Naive thymus-derived CD8-positive, alpha-beta T cell (primary cell): ENCODE data around the gene PAN2. TPM values are rescaled to one million over a fixed set of nuclear protein-coding genes. Genes with fewer than 3 reads are reported as not detected.
"Not testable (repeated sequence)": the region's sequence is repeated elsewhere in the genome, so short reads cannot be mapped to it uniquely, and the experiment has no call there.

ENCODE experiments used
- ATAC-seq, 2 donors: fragments of 150-1000 bp; cut with Tn5 transposase in 1 of 2; sonication (Bioruptor Pico), chemical (Tn5 transposase) in 1 of 2; 1 replicate in 1 of 2; 2 replicates in 1 of 2; pipeline ENCODE4 v1.10.0; 2021; ENCODE audit warnings: mild to moderate bottlenecking in 2 of 2, moderate library complexity in 2 of 2
- POLR2A ChIA-PET: fragments of 350-600 bp; sonication (Branson Sonifier 250); formaldehyde crosslinking; loops from one replicate; lab custom pipeline; 2021; ENCODE audit warnings: antibody characterized with exemption; lab: Charles Lee
- DNase-seq, 10 donors: peaks; one replicate each; pipeline versions ENCODE4 v3.0.0 to v3.0.0-alpha.2; 2020 to 2022
- H3K27ac Mint-ChIP-seq, 10 donors: one replicate each; pipeline ENCODE4 v1.8.0; 2020 to 2022; ENCODE audit warnings: mild to moderate bottlenecking in 10 of 10, mixed read lengths in 10 of 10, moderate library complexity in 4 of 10, inconsistent platforms in 1 of 10
- H3K27me3 Mint-ChIP-seq, 5 donors: one replicate each; pipeline ENCODE4 v1.8.0; 2021 to 2022; ENCODE audit warnings: mixed read lengths in 5 of 5
- H3K36me3 Mint-ChIP-seq, 3 donors: one replicate each; pipeline ENCODE4 v1.8.0; 2020 to 2022; ENCODE audit warnings: mixed read lengths in 3 of 3, mild to moderate bottlenecking in 2 of 3, inconsistent platforms in 1 of 3
- H3K4me1 Mint-ChIP-seq, 4 donors: one replicate each; pipeline ENCODE4 v1.8.0; 2021 to 2022; ENCODE audit warnings: mixed read lengths in 4 of 4
- H3K4me3 Mint-ChIP-seq, 10 donors: one replicate each; pipeline ENCODE4 v1.8.0; 2020 to 2022; ENCODE audit warnings: mild to moderate bottlenecking in 10 of 10, mixed read lengths in 10 of 10, moderate library complexity in 6 of 10, inconsistent platforms in 1 of 10
- H3K9me3 Mint-ChIP-seq, 9 donors: one replicate each; pipeline ENCODE4 v1.8.0; 2020 to 2022; ENCODE audit warnings: mixed read lengths in 9 of 9, mild to moderate bottlenecking in 3 of 9, inconsistent platforms in 1 of 9, moderate library complexity in 1 of 9
- polyA plus RNA-seq, 3 donors: library from polyadenylated mRNA; unstranded; fragments of 300-500 nt; fragmentation: Illumina TruSeq; gene quantifications; one replicate each; pipeline ENCODE4 v1.2.3, GENCODE V29; 2021
- total RNA-seq, 8 experiments: library from RNA in 2 of 8; stranded (reverse) in 2 of 8; gene quantifications; one replicate each; pipeline ENCODE4 v1.2.3 and lab custom pipeline; 2021 to 2026

PAN2 gene
- total and polyA plus RNA-seq, 5 experiments from 2014 or later, result 10.5 to 216 (median 11.9) TPM

DNA sequence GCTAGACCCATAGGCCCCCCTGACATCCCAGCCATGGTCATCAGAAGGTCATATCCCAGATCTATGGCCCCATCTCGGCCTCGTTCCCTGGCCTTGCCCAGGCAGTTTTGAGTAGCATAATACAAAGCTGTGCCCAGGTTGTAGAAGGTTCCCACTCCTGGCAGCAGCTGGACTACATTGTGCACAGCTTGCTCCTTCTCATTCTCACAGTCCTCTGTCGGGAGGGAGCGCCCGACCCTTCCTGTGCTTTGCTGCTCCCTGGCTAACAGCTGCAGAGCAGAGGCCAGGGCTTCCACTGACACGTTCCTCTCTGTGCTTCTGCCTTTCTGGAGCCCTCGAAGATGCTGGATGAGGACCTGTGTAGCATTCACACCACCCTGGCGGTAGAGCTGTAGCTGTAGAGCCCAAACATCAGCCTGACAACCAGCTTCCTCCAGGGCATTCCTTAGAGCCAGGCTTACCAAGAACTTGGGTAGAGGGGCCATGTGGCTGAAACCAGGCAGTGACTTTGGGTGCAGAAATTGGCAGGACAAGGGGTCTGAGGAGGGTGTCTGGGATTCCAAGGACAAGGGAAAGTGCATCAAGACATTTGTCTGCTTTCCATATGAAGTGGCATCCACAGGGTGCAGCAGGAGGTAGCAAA, 27.8 kb upstream of the PAN2 start:
- no peak for ATAC-seq
- no peaks in the 10 kb centered on the region for H3K9me3 Mint-ChIP-seq
- no peak for DNase-seq
- peaks cover 5 to 34% (median 31%) of the 10 kb centered on the region in 4 donors for H3K4me1 Mint-ChIP-seq
- POLR2A ChIA-PET, result interaction anchor here (0.6 to 5.3 kb wide), 3 partner anchors 9 to 364 kb away, joined by 4 to 182 read pairs (median 8); partner anchors contain the start of genes IL23A, NACA and PAN2
- peak overlapping the region; percentile 93 to 99 (median 96) for H3K4me3 Mint-ChIP-seq
- H3K36me3 Mint-ChIP-seq, result no peaks in the 10 kb centered on the region
- peak overlapping the region; percentile 93 to 99 (median 96) for H3K27ac Mint-ChIP-seq
- peaks cover 0 to 1% (median 0%) of the 10 kb centered on the region in 5 donors for H3K27me3 Mint-ChIP-seq

DNA sequence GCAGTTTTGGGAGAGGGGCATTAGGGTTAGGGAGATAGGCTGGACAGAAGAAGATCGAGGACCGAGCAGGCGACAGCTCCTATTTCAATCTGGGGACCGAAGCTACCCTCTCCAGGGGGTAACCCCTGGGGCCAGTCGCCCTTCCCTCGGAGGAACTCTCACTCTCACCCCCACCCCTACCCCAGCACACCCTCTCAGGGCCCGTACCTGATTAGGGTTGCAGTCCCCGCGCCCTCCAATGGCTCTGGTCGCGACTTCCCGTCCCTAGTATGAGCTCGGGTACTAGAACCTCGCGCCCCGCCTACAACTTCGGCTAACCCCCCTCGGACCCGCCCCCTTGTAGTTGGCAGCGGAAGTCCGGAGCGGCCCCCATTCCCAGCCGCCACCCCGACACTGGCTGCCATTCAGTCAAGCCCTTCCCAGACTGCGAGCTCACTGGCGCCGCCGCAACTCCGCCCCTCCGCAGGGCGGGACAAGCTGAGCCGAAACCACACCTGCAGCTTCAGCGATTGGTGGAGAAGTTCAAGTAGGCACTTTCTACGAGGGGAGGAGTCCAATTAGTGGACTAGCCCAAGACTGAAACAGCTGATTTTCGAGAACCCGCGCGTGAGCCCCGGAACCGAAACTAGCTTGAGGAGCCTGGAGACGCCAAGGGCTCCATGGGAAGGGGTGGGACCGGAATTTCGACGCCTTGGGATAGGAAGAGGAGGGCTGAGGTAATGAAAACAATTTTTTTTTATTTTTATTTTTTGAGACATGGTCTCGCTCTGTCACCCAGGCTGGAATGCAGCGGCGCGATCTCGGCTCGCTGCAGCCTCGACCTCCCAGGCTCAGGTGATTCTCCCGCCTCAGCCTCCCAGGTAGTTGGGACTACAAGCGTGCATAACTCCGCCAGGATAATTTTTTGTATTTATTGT, 26.3 kb upstream of the PAN2 start, which contains the start of gene STAT2:
STAT2 (minus strand) TSS at position 257 of the 917 bp plus-strand sequence. CDS start 3,536 bp downstream, outside the sequence.
- peak; percentile 95 to 96 for ATAC-seq
- Mint-ChIP-seq H3K27ac (peak within 1 kb of the TSS; percentile 93 to 99 (median 96)), H3K9me3 (no peaks in the 10 kb centered on the region), H3K4me3 (peak within 1 kb of the TSS; percentile 93 to 99 (median 96)), H3K36me3 (peaks cover 0 to 12% (median under 1%) of the 10 kb centered on the region in 3 donors), H3K27me3 (peaks cover 0 to 1% (median 0%) of the 10 kb centered on the region in 5 donors), H3K4me1 (peaks cover 8 to 38% (median 36%) of the 10 kb centered on the region in 4 donors)
- POLR2A ChIA-PET, result interaction anchor here (0.6 to 5.3 kb wide), 28 partner anchors 11 to 1863 kb away, joined by 3 to 182 read pairs (median 6); partner anchors contain the start of genes BAZ2A, CNPY2, ESYT1 and IL23A
- peak; percentile 95 to 100 (median 99) for DNase-seq

DNA sequence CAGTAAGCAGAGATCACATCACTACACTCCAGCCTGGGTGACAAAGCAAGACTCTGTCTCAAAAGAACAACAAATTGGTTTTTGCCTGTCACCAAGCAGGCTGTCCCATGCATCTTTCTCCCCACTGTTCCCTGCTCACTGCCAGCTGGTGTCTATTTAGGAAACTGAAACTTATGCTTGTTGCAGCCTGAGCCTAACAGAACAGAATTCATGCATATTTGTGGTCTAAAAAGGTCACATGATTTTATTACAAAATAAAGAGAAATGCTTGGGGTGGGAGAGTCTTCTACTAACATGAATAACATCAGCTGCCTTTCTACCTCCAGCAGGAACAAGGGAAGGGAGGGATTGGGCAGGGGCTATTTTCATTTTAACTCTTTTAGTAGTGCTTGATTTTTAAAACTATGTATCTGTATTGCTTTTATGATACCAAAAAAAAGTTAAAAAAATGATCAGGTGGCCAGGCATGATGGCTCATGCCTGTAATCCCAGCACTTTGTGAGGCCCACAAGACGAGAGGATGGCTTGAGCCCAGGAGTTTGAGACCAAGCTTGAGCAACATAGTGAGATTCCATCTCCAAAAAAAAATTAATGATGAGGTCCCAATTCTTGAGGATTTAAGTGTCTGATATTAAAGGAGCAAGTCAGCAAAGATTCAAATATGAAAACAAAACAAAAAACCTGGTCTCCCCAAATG, 25.2 kb upstream of the PAN2 start:
- ATAC-seq (no peak), DNase-seq (no peak)
- peak overlapping the region; percentile 93 to 99 (median 96) for H3K4me3 Mint-ChIP-seq
- H3K9me3 Mint-ChIP-seq, result no peaks in the 10 kb centered on the region
- H3K36me3 Mint-ChIP-seq, result peaks cover 0 to 23% (median 7%) of the 10 kb centered on the region in 3 donors
- H3K27ac Mint-ChIP-seq, result peak overlapping the region; percentile 75 to 99 (median 96)
- H3K27me3 Mint-ChIP-seq, result no peaks in the 10 kb centered on the region
- POLR2A ChIA-PET, result interaction anchor here (0.6 to 5.3 kb wide), 17 partner anchors 10 to 328 kb away, joined by 3 to 182 read pairs (median 7); partner anchors contain the start of genes BAZ2A, CNPY2, ESYT1 and IL23A
- peaks cover 8 to 40% (median 37%) of the 10 kb centered on the region in 4 donors for H3K4me1 Mint-ChIP-seq

DNA sequence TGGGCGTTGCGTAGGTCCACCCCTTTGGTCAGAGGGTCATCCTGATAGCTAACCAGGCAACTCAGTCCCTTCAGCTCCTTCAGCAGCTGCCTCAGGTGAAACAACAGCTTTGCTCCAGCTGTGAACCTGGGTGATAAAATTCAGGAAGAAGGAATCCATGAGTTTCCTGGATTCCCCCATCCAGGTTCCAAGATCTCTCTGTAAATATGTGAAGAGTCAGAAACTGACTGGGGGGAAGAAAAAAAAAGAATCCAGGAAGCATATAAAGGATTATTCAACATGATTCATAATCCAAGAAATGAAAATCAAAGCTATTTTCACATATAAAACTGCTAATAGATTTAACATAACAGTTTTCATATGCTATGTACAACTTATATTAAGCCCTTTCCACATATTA, 17.5 kb upstream of the PAN2 start:
- H3K4me1 Mint-ChIP-seq, result peaks cover 3 to 6% (median 5%) of the 10 kb centered on the region in 4 donors

DNA sequence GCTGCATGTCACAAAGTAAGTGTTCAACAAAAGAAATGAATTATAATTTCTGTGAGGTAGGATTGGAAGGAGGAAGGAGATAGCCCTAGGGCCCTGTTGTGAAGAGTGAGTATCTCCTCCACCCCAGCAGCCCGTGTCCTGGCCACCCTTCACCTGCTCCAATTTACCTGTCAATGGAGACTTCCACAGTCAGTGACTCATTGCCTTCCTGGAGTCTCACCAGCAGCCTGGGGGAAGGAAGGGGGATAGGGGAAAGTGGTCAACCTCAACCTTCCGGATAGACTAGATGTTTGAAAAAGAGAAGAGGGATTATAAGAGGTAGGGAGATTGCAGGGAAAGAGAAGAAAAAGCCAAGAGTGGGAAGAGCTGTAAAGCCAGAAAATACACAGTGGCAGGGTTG, 16.9 kb upstream of the PAN2 start:
- Mint-ChIP-seq H3K4me1 (peaks cover 0 to 2% (median under 1%) of the 10 kb centered on the region in 4 donors), H3K27ac (peak overlapping the region in 4 of 10 donors; percentile 22 to 91 (median 68)), H3K36me3 (peaks cover 7 to 88% (median 28%) of the 10 kb centered on the region in 3 donors), H3K9me3 (no peaks in the 10 kb centered on the region), H3K4me3 (no peak overlapping the region), H3K27me3 (no peaks in the 10 kb centered on the region)
- DNase-seq, result no peak
- POLR2A ChIA-PET, result interaction anchor here (2.2 to 3.1 kb wide), 2 partner anchors 9 to 12 kb away, joined by 8 to 17 read pairs; partner anchors contain the start of genes IL23A and STAT2
- ATAC-seq, result no peak

More for the DNA sequence above, 17.5 kb upstream of the PAN2 start:
- ATAC-seq (no peak), DNase-seq (no peak)
- Mint-ChIP-seq H3K36me3 (peaks cover 7 to 88% (median 24%) of the 10 kb centered on the region in 3 donors), H3K27ac (peak overlapping the region in 3 of 10 donors; percentile 15 to 29 (median 29)), H3K9me3 (no peaks in the 10 kb centered on the region), H3K4me3 (no peak overlapping the region), H3K27me3 (no peaks in the 10 kb centered on the region)
- POLR2A ChIA-PET, result interaction anchor here (3.1 kb wide), 1 partner anchor 12 kb away, joined by 17 read pairs; the partner anchor contains the start of gene IL23A

DNA sequence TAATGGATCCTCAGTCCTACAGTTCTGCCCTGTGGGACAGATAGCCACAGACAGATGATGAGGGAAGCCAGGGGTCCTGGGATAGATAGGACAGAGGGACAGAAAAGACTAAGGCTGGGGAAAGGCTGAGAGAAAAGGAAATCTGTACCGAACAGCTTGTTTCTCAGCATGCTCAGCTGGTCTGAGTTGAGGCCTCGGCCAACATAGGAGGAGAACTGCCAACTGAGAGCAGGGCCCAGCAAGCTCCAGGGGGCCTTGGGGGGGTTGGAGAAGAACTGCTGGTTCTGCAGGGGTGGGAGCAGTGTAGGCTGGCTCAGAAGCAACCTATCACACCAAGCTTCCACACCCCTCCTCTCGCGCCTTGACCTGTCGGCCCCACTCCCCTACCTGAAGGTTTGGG, 15.0 kb upstream of the PAN2 start:
- POLR2A ChIA-PET, result interaction anchor here (1.0 to 2.2 kb wide), 3 partner anchors 10 to 33 kb away, joined by 3 to 8 read pairs (median 3); partner anchors contain the start of genes IL23A and STAT2
- Mint-ChIP-seq H3K27me3 (no peaks in the 10 kb centered on the region), H3K4me3 (no peak overlapping the region), H3K9me3 (no peaks in the 10 kb centered on the region), H3K4me1 (no peaks in the 10 kb centered on the region), H3K36me3 (peaks cover 7 to 81% (median 29%) of the 10 kb centered on the region in 3 donors), H3K27ac (peak overlapping the region in 4 of 10 donors; percentile 17 to 78 (median 22))
- DNase-seq (no peak), ATAC-seq (no peak)

DNA sequence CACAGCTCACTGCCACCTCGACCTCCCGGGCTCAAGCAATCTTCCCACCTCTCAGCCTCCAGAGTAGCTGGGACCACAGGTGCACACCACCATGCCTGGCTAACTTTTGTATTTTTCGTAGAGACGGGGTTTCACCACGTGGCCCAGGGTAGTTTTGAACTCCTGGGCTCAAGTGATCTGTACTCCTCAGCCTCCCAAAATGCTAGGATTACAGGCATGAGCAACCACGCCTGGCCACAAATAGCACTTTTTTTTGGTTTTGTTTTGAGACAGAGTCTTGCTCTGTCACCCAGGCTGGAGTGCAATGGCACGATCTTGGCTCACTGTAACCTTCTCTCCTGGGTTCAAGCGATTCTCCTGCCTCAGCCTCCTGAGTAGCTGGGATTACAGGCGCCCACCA, 13.5 kb upstream of the PAN2 start:
- not testable (repeated sequence) for H3K9me3 Mint-ChIP-seq, H3K27me3 Mint-ChIP-seq, DNase-seq, H3K4me1 Mint-ChIP-seq, H3K4me3 Mint-ChIP-seq, ATAC-seq
- peaks cover 12 to 80% (median 35%) of the 10 kb centered on the region in 3 donors for H3K36me3 Mint-ChIP-seq
- H3K27ac Mint-ChIP-seq, result peak overlapping the region in 4 of 10 donors; percentile 19 to 62 (median 39)
- POLR2A ChIA-PET, result interaction anchor here (4.0 kb wide), 1 partner anchor 12 kb away, joined by 44 read pairs; the partner anchor contains the start of gene STAT2

DNA sequence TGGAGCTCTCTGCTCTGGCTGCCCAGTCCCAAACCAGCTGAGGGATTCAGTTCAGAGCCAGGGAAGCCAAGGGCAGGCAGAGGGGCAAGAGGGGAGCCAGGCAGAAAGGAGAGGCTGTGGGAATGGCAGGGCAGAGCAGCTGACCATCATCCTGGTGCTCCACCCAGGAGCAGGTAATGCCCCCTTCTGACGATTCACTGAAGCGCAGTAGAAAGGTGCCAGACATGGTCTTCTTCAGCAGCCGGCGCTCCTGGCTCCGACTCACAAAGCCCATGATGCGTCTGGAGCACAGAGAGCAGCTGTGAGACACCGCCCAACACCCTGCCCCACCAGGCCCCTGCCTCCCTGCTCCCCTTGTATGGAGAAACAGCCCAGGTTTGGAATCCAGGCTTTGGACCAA, 12.9 kb upstream of the PAN2 start:
- ATAC-seq (no peak), DNase-seq (no peak)
- no peaks in the 10 kb centered on the region for H3K27me3 Mint-ChIP-seq
- H3K9me3 Mint-ChIP-seq, result no peaks in the 10 kb centered on the region
- H3K4me3 Mint-ChIP-seq, result no peak overlapping the region
- H3K4me1 Mint-ChIP-seq, result peaks cover 0 to 2% (median under 1%) of the 10 kb centered on the region in 4 donors
- peaks cover 12 to 81% (median 35%) of the 10 kb centered on the region in 3 donors for H3K36me3 Mint-ChIP-seq
- POLR2A ChIA-PET, result interaction anchor here (4.0 kb wide), 1 partner anchor 12 kb away, joined by 44 read pairs; the partner anchor contains the start of gene STAT2
- H3K27ac Mint-ChIP-seq, result peak overlapping the region in 5 of 10 donors; percentile 19 to 85 (median 71)

DNA sequence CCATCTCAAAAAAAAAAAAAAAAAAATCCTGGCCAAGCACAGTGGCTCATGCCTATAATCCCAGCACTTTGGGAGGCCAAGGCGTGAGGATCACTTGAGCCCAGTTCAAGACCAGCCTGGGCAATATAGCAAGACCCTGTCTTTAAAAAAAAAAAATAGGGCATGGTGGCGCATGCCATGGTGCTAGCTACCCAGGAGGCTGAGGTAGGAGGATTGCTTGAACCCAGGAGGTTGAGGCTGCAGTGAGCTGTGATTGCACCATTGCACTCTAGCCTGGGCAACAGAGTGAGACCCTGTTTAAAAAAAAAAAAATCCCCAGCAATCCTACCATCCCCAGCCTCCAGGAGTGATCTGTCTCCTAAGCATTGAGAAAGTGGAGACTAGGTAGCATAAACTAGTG, 8.5 kb upstream of the PAN2 start:
- POLR2A ChIA-PET, result interaction anchor here (0.6 to 1.8 kb wide), 4 partner anchors 17 to 63 kb away, joined by 3 to 14 read pairs (median 5); partner anchors contain the start of genes CNPY2 and STAT2
- not testable (repeated sequence) for H3K9me3 Mint-ChIP-seq, DNase-seq, ATAC-seq, H3K27me3 Mint-ChIP-seq, H3K4me3 Mint-ChIP-seq
- Mint-ChIP-seq H3K36me3 (peaks cover 5 to 48% (median 20%) of the 10 kb centered on the region in 3 donors), H3K4me1 (peaks cover 16 to 41% (median 32%) of the 10 kb centered on the region in 4 donors), H3K27ac (peak overlapping the region in 9 of 10 donors; percentile 50 to 92 (median 78))

DNA sequence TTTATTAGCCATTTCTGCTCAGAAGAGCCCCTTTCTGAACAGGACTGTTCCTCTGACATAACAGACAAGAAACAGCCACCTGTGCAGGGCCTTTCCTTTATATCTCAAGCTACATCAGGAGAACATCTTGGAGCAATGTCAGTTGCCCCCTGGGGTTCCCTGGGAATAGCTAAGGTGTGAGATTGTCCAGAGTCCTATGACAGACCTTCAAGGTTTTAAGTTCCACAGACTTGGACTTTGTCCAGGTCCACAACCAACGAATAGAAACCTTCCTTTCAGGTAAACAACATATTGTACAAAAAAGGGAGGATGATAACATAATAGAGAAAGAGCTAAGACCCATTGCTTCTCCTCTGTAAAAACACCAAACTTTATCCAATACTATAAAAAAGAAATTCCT, 7.8 kb upstream of the PAN2 start:
- POLR2A ChIA-PET, result interaction anchor here (0.6 to 1.8 kb wide), 4 partner anchors 18 to 123 kb away, joined by 3 to 14 read pairs (median 5); partner anchors contain the start of genes CNPY2 and STAT2
- H3K9me3 Mint-ChIP-seq, result no peaks in the 10 kb centered on the region
- peaks cover 5 to 42% (median 20%) of the 10 kb centered on the region in 3 donors for H3K36me3 Mint-ChIP-seq
- DNase-seq, result no peak
- H3K4me3 Mint-ChIP-seq, result no peak overlapping the region
- no peak for ATAC-seq
- H3K27ac Mint-ChIP-seq, result peak overlapping the region; percentile 65 to 87 (median 78)
- H3K4me1 Mint-ChIP-seq, result peaks cover 18 to 45% (median 35%) of the 10 kb centered on the region in 4 donors
- no peaks in the 10 kb centered on the region for H3K27me3 Mint-ChIP-seq

DNA sequence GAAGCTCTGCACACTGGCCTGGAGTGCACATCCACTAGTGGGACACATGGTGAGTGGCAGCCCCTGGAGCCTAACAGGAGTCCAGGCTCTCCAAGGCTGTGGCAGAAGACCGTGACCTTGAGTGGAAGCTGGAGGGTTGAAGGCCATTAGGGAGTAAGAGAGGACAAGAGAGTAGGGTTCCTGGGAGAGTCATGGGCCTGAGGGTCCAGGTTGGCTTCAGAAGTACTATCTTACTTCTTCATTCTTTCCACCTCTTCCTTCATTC, 5.3 kb upstream of the PAN2 start:
- no peak for DNase-seq

More for the DNA sequence above, 5.3 kb upstream of the PAN2 start:
- POLR2A ChIA-PET, result interaction anchor here (0.8 to 8.7 kb wide), 18 partner anchors 10 to 509 kb away, joined by 3 to 182 read pairs (median 6); partner anchors contain the start of genes CNPY2, CS, DNAJC14 and RNF41
- H3K27me3 Mint-ChIP-seq, result no peaks in the 10 kb centered on the region
- H3K4me1 Mint-ChIP-seq, result peaks cover 18 to 58% (median 44%) of the 10 kb centered on the region in 4 donors
- peaks cover 5 to 25% (median 9%) of the 10 kb centered on the region in 3 donors for H3K36me3 Mint-ChIP-seq
- peak overlapping the region; percentile 85 to 100 (median 96) for H3K4me3 Mint-ChIP-seq
- no peaks in the 10 kb centered on the region for H3K9me3 Mint-ChIP-seq
- H3K27ac Mint-ChIP-seq, result peak overlapping the region; percentile 97 to 100 (median 98)
- ATAC-seq, result no peak
